SK-N-SH treated with all-trans-retinoic acid at 6 μM for 48 hours (cell line): ENCODE measurements around the gene AGO4.

Experiments
- ARNTL ChIP-seq: fragments of 450-650 bp; formaldehyde crosslinking; IDR thresholded peaks from 2 replicates; pipeline ENCODE4 v1.5.0; 2020; ENCODE audit warnings: low read depth, mild to moderate bottlenecking, moderate library complexity, borderline replicate concordance
- BACH2 ChIP-seq: fragments of 250-450 bp; sonication (Bioruptor Pico); IDR thresholded peaks from 2 replicates; pipeline ENCODE4 v1.9.0; 2021; ENCODE audit warnings: mild to moderate bottlenecking, borderline replicate concordance
- CSDC2 ChIP-seq: fragments of 250-450 bp; sonication (Bioruptor Pico); IDR thresholded peaks from 2 replicates; pipeline ENCODE4 v1.5.0; 2020; ENCODE audit warnings: mild to moderate bottlenecking, moderate library complexity
- GLIS3 ChIP-seq: fragments of 250-450 bp; sonication (Bioruptor Pico); IDR thresholded peaks from 2 replicates; pipeline ENCODE4 v1.5.0; 2020; ENCODE audit warnings: mild to moderate bottlenecking, moderate library complexity
- ISL1 ChIP-seq: fragments of 250-450 bp; sonication (Bioruptor Pico); IDR thresholded peaks from 2 replicates; pipeline ENCODE4 v2.1.2; 2022; ENCODE audit warnings: mild to moderate bottlenecking, moderate library complexity
- RARB ChIP-seq: fragments of 250-450 bp; sonication (Bioruptor Pico); IDR thresholded peaks from 2 replicates; pipeline ENCODE4 v1.8.0; 2021; ENCODE audit warnings: mild to moderate bottlenecking, moderate library complexity
- SNAI2 ChIP-seq: fragments of 250-450 bp; sonication (Bioruptor Pico); IDR thresholded peaks from 2 replicates; pipeline ENCODE4 v1.5.0; 2020; ENCODE audit warnings: mild to moderate bottlenecking, moderate library complexity
- ZC3H10 ChIP-seq: fragments of 250-450 bp; sonication (Bioruptor Pico); IDR thresholded peaks from 2 replicates; pipeline ENCODE4 v1.5.1; 2021; ENCODE audit warnings: mild to moderate bottlenecking, moderate library complexity
- ZFP30 ChIP-seq: fragments of 450-650 bp; formaldehyde crosslinking; IDR thresholded peaks from 2 replicates; pipeline ENCODE4 v1.5.0; 2022; ENCODE audit warnings: mild to moderate bottlenecking, moderate library complexity
- TF ChIP-seq, protein P1 (sequence below): fragments of 250-450 bp; sonication (Bioruptor Pico); IDR thresholded peaks from 2 replicates; pipeline ENCODE4 v1.8.0; 2020; ENCODE audit warnings: mild to moderate bottlenecking, moderate library complexity, borderline replicate concordance

GRCh38 chr1:35825255-35825654, 17.4 kb downstream of the AGO4 start:
- TF ChIP-seq ARNTL (CRISPR knock-in tag) (no peak), ZC3H10 (CRISPR knock-in tag) (no peak), ZFP30 (CRISPR knock-in tag) (no peak), RARB (CRISPR knock-in tag) (no peak), BACH2 (CRISPR knock-in tag) (no peak), CSDC2 (CRISPR knock-in tag) (no peak), GLIS3 (CRISPR knock-in tag) (no peak), ISL1 (CRISPR knock-in tag) (no peak), SNAI2 (no peak)
- TF ChIP-seq, protein P1, sequence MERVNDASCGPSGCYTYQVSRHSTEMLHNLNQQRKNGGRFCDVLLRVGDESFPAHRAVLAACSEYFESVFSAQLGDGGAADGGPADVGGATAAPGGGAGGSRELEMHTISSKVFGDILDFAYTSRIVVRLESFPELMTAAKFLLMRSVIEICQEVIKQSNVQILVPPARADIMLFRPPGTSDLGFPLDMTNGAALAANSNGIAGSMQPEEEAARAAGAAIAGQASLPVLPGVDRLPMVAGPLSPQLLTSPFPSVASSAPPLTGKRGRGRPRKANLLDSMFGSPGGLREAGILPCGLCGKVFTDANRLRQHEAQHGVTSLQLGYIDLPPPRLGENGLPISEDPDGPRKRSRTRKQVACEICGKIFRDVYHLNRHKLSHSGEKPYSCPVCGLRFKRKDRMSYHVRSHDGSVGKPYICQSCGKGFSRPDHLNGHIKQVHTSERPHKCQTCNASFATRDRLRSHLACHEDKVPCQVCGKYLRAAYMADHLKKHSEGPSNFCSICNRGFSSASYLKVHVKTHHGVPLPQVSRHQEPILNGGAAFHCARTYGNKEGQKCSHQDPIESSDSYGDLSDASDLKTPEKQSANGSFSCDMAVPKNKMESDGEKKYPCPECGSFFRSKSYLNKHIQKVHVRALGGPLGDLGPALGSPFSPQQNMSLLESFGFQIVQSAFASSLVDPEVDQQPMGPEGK, result no peak
